HG02798 (cell line): ENCODE measurements around the gene PCK1.
"Not testable (repeated sequence)": the region's sequence is repeated elsewhere in the genome, so short reads cannot be mapped to it uniquely, and the experiment has no call there.

Experiments
- ATAC-seq: cut with Tn5 transposase; IDR thresholded peaks from one replicate; pipeline ENCODE4 v1.9.1; 2021; ENCODE audit warnings: mild to moderate bottlenecking; ENCODE audit not compliant: unreplicated experiment, poor library complexity

PCK1 gene

DNA sequence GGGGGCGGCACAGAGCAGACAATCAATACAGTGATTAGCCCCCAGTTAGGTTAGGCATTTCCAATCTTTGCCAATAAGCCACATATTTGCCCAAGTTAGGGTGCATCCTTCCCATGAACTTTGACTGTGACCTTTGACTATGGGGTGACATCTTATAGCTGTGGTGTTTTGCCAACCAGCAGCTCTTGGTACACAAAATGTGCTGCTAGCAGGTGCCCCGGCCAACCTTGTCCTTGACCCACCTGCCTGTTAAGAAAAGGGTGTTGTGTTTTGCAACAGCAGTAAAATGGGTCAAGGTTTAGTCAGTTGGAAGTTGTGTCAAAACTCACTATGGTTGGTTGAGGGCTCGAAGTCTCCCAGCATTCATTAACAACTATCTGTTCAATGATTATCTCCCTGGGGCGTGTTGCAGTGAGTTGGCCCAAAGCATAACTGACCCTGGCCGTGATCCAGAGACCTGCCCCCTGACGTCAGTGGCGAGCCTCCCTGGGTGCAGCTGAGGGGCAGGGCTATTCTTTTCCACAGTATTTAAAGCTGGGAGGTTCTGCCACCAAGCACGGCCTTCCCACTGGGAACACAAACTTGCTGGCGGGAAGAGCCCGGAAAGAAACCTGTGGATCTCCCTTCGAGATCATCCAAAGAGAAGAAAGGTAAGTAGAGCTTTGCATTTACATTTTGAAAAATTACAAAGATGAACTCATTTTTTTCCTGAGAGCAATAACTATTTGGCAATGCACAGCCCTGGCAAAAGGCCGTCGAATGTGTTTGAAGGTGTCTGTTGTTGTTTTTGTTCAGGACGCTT is at the start of gene PCK1:
Gene PCK1, plus strand, starts transcription at position 557 of the 802 bp plus-strand sequence. CDS start 302 bp downstream, outside the sequence.
- ATAC-seq, result no peak

- not testable (repeated sequence) for ATAC-seq
Observed at GRCh38 chr20:57511709-57512108, 49.2 kb upstream of the PCK1 start.

DNA sequence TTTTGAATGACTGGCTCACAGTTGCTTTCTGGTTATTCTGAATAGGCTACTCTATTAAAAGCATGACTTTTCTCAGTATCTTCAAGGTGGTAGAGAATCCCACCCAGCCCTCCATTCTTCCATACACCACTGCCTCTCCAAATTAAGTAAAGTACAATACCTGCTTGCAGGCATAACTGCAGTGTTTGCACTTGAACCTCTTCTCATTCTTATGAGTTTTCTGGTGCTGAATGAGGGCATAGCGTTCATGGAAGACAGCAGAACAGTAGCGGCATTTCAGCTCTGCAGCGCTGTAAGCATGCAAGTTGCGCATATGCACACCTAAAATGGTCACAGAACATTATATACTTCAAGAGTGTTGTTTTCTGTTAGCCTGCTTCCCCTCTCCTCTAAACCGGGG is 48.5 kb upstream of the PCK1 start:
- no peak for ATAC-seq

GRCh38 chr20:57513199-57513598 is 47.7 kb upstream of the PCK1 start:
- ATAC-seq, result no peak

DNA sequence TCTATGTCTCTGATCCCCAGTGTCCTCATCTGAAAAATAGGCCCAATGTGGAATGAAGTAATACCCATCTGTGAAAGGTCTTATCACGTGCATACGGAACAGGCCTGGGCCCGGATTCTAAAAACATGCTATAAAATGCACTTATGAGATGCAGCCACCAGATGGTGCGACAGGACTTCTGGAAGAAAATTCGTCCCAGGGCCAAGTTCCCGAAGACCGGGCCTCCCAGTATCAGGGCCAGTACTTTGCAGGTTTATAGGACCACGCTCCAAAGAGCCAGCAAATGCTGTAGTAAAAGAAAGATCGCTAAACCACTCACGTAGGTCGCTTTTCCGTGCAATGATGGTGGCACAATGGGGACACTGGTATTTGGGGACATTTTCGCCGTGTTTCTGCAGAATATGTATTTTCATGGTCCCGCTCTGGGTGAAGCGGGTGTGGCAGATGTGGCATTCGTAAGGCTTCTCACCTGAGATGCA is 46.6 kb upstream of the PCK1 start:
- no peak for ATAC-seq

DNA sequence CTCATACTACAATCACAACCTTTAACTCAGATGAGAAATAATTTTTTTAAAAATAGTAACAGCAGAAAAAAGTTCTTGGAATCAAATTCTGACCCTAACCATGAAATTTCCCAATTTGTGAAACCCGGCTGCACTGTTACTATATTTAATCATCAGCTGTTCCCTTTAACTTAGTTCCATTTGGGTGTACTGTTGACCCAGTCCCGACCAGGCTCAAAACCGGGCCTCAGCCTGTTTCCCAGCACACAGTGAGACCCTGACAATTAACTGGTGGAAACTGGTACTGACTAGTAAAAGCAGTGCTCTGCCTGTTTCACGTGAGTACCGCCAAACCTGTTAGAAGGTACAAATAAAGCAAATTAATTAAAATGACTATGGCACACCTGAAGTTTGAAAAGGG is 43.0 kb upstream of the PCK1 start:
- no peak for ATAC-seq

- ATAC-seq, result no peak
Observed at GRCh38 chr20:57522380-57523140, 38.4 kb upstream of the PCK1 start.

- ATAC-seq, result no peak
Observed at GRCh38 chr20:57523782-57524181, 37.1 kb upstream of the PCK1 start.

GRCh38 chr20:57524511-57525176 is 36.3 kb upstream of the PCK1 start, which contains the start of gene CTCFL:
Gene CTCFL, minus strand, starts transcription at chr20:57525140. Its CDS starts 935 bp downstream, at chr20:57524205.
- no peak for ATAC-seq

GRCh38 chr20:57525328-57526086 is 35.4 kb upstream of the PCK1 start:
- no peak for ATAC-seq

GRCh38 chr20:57526087-57526884 is 34.6 kb upstream of the PCK1 start:
- no peak for ATAC-seq

GRCh38 chr20:57526885-57527460 is 33.9 kb upstream of the PCK1 start:
- no peak for ATAC-seq

GRCh38 chr20:57527728-57528127 is 33.2 kb upstream of the PCK1 start:
- no peak for ATAC-seq

DNA sequence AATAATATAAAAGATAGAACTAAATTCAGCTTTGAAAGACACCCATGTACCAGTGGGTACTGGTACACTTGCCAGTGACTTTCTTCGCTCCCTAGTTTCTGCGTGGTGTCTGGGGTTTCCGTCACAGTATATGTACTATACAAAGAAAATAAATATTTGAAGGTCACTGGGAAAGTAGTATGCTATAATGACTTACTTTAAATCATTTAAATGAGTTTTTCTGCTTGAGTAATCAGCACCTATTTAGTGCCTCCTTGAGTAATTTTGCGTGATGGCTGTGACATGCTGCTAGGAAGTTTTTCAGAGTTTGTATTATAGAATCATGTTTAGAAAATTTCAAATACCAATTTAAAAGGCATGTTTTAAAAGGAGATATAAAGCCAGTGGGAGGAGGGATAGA is 32.8 kb upstream of the PCK1 start:
- ATAC-seq, result no peak

- ATAC-seq, result no peak
Observed at GRCh38 chr20:57529160-57529585, 31.7 kb upstream of the PCK1 start.

- ATAC-seq, result no peak
Observed at GRCh38 chr20:57529810-57530209, 31.1 kb upstream of the PCK1 start.

DNA sequence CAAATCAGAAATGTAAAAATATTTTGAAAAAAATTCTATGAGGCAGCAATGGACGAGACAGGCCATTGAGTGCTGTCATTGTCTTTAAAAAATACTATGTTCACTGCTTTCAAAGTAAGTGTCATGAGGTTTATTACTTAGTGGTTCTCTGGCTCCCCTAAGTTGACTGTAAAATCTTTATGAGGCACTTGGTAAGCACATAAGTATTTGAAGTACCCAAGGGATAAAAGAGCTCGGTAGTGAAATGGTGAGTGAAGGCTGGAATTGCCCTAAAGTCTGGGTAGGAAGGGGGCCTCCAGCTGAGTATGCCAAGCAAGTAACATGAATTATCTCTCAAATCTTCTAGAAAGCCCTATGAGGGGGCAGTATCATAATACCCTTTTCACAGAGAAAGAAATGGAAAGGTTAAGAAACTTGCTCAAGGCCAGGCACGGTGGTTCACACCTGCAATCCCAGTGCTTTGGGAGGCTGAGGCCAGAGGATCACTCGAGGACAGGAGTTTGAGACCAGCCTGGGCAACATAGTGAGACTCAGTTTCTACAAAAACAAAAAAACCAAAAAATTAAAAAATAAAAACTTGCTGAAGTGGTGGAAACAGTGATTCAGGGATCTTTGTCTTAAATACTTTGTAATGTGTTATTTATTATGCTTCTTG is 30.5 kb upstream of the PCK1 start:
- no peak for ATAC-seq

DNA sequence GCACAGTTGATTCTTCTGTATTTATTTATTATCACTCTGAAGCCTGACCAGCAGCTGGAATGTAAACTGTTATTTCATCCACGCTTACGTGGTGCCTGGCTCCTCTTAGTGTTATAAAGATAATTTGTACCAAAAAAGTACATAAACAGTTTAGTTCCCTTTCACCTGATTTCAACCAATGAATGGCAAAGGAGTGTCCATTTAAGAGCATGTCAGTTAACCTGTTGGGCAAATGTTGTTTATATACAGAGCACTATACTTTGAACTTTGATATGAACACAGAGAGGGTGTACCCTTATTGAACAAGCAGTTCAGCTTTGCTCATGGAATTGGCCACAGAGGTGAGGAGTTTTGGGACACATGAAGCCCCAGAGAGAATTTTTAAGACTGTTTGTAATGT is 28.8 kb upstream of the PCK1 start:
- ATAC-seq, result no peak
